HG03342 (cell line): ENCODE results near the gene USP1.

Experiments
- ATAC-seq: cut with Tn5 transposase; IDR thresholded peaks from one replicate; pipeline ENCODE4 v1.9.1; 2021; ENCODE audit warnings: mild to moderate bottlenecking, moderate library complexity; ENCODE audit not compliant: unreplicated experiment

The USP1 gene

GRCh38 chr1:62426794-62427193 is 10.1 kb upstream of the USP1 start:
- no peak for ATAC-seq

DNA sequence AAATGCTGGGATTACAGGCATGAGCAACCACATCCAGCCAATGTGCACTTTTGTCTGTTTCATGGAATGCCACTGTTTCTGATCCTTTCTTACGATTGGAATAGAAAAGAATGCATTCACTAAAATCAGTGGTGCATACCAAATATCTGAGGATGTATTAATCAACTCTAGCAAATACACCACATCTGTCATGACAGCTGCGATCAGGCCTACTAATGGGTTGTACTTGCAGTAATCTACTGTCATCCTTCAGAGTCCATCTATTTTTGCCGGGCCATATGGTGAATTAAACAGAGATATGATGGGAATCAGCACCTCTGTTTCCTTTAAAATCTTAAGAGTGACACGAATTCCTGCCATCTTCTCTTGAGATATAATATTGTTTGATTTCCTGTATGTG is 8.5 kb upstream of the USP1 start:
- ATAC-seq = no peak

DNA sequence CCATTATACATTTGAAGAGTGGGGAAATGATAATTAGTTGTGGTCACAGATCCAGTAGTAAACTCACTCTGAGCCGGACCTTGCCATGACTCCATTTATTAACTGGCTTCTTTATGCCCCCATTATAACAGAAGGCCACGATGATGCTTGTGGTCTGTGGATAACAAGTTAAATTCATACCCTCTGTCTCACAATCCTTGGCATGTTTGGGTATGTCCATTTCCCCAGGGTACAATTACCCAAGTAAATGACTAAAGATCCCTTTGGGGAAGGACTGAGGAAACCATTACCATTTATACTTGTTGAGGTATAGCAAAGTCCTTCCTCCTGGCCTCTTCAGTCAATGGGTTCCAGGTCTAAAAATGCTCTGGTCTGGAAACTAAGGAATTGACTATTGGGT is 7.3 kb upstream of the USP1 start:
- no peak for ATAC-seq

GRCh38 chr1:62433861-62434617 is 2.8 kb upstream of the USP1 start:
- ATAC-seq = no peak

GRCh38 chr1:62434618-62435001 is 2.2 kb upstream of the USP1 start:
- no peak for ATAC-seq

GRCh38 chr1:62435231-62436038 is 1.4 kb upstream of the USP1 start:
- ATAC-seq = no peak

DNA sequence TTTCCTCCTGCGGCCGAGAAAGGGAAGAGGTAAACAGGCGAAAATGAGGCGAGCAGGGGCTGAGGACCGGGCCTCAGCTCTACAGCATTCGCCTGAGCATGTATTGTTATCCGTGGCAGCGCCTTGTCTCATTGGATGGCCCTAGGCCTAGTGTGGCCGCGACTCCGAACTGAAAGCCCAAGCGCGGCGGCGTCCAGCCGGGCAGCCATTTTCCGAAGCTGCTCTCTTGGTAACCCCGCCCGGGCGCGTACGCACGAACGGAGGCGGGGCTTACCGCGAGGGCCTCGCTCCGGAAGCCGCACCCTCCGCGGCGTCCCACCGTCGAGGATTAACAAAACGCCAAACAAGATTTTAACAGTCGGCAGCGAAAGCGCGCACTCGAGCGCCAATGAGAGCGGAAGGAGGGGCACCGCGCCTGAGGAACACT is 797 bp upstream of the USP1 start:
- ATAC-seq = peak; percentile 65

GRCh38 chr1:62437273-62437940 is 558 bp downstream of the USP1 start:
- ATAC-seq = no peak

GRCh38 chr1:62438163-62438562 is 1.3 kb downstream of the USP1 start:
- ATAC-seq = no peak

GRCh38 chr1:62439652-62440371 is 3.0 kb downstream of the USP1 start:
- peak; percentile 22 for ATAC-seq

- ATAC-seq = no peak
Observed at GRCh38 chr1:62444701-62445100, 7.9 kb downstream of the USP1 start.

DNA sequence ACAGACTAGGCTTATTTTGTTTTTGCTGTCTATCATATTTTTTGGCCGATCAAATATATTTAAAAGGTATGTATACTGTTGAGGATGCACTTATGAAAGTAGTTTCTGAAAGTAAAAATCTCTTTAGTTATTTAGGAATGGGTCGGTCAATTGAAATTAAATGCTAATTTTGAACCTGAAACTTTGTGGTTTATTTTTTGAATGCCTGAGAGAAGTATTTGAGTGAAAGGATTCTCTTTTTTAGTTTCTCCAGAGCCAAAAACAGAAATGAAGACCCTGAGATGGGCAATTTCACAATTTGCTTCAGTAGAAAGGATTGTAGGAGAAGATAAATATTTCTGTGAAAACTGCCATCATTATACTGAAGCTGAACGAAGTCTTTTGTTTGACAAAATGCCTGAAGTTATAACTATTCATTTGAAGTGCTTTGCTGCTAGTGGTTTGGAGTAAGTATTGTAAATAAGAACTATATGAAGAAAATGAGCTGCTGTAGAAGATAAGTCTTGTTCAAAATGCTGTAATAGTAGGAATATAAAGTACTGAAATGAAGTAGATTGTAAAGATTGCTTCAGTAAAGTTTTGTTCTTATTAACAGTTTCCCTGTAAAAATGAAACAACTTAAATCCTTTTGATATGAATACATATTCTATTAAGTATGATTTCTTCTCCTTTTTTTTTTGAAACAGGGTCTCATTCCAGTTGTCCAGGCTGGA is 11.5 kb downstream of the USP1 start:
- no peak for ATAC-seq

GRCh38 chr1:62450301-62450700 is 13.5 kb downstream of the USP1 start:
- ATAC-seq = no peak

- ATAC-seq = no peak
Observed at GRCh38 chr1:62452951-62453350, 16.1 kb downstream of the USP1 start.

DNA sequence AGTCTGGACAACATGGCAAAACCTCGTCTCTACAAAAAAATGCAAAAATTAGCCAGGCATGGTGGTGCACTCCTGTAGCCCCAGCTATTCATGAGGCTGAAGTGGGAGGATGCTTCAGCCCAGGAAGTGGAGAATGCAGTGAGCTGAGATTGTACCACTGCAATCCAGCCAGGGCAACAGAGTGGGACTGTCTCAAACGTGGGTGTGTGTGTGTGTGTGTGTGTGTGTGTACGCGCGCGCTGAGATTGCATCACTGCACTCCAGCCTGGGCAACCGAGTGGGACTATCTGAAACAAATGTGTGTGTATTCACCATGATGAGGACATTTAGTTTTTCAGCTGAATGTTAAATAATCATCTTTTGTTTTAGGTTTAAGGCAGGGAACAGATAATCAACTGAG is 21.1 kb downstream of the USP1 start:
- no peak for ATAC-seq

- ATAC-seq = no peak
Observed at GRCh38 chr1:62462370-62462769, 25.5 kb downstream of the USP1 start.

GRCh38 chr1:62467092-62467491 is 30.2 kb downstream of the USP1 start:
- ATAC-seq = no peak

DNA sequence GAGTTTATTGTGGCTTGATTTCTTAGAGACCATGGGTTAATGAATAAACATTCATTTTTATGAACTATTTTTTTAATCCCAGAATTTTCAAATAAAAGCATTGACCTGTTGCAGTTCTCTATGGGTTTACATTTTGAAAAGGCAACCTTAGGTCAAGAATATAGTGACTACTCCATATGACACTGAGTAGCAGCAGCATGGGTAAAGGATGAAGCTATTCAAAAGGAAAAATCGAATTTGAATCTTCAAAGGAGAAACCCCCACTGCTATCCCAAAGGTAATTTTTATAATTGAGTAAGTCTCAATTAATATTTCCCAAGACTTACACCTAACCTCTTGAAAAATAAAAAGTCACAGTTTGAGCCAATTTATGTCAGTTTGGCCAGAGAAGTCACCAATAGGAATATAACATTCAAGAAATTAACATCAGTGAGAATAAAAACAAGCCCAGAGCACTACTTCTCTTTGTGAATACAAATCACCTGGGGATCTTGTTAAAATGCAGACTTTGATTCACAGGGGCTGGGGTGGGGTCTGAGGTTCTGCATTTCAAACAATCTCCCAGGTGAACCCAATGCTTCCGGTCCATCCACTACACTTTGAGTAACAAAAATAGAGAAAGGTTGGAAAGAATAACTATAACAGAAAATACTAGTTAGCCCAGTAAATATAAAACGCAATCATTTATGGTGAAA is 39.8 kb downstream of the USP1 start:
- no peak for ATAC-seq

- no peak for ATAC-seq
Observed at GRCh38 chr1:62481681-62482080, 44.8 kb downstream of the USP1 start.
